ENCODE results near the gene OGFOD2.

- TF ChIP-seq CTCF (IDR thresholded peaks at IDR 0.05; ENCODE audit: low read depth, low read length, missing input control), result no peak
- no peak for TF ChIP-seq ZBTB33 (IDR thresholded peaks at IDR 0.05)
- no peak for TF ChIP-seq REST (IDR thresholded peaks at IDR 0.05)
- TF ChIP-seq YY1 (IDR thresholded peaks at IDR 0.05), result no peak
- no peak for TF ChIP-seq RAD21 (IDR thresholded peaks at IDR 0.05)
- TF ChIP-seq HNF4A (conservative IDR thresholded peaks at IDR 0.05), result no peak
- no peak for TF ChIP-seq TAF1 (conservative IDR thresholded peaks at IDR 0.05)
- TF ChIP-seq JUND (IDR thresholded peaks at IDR 0.05), result no peak
- no peak for TF ChIP-seq GABPA (IDR thresholded peaks at IDR 0.05 in 1 of 2, conservative IDR thresholded peaks at IDR 0.05 in 1 of 2)
- no peak for TF ChIP-seq EGR1 (IDR thresholded peaks at IDR 0.05; ENCODE audit: low read depth in 2 of 2)
- TF ChIP-seq MAX (IDR thresholded peaks at IDR 0.05), result no peak
- TF ChIP-seq RXRA (IDR thresholded peaks at IDR 0.05), result no peak
- no peak for TF ChIP-seq HNF4G (IDR thresholded peaks at IDR 0.05)
- TF ChIP-seq FOXA2 (IDR thresholded peaks at IDR 0.05), result no peak
Observed at GRCh38 chr12:122983789-122984515, 8.9 kb downstream of the OGFOD2 start.

All from liver (tissue), 3 donors.